ENCODE results near the gene SMIM43. TPM values are rescaled to one million over a fixed set of nuclear protein-coding genes. Genes with fewer than 3 reads are reported as not detected.
A peak's percentile ranks its signal among the peaks of the same experiment; 100 is the strongest.

SMIM43 gene
- total RNA-seq (not detected), polyA plus RNA-seq (not detected)
- long read RNA-seq, donor 1: 0 reads
- long read RNA-seq, donor 2: 0 reads

- Histone ChIP-seq H3K4me3 (ENCODE audit: low read length in 2 of 2) (peak within 1 kb of the TSS in 1 of 2 donors; percentile 9), H3K27me3 (ENCODE audit: control insufficient read depth in 1 of 2, insufficient read depth in 2 of 2, low read length in 1 of 2) (no peaks in the 10 kb centered on the region), H3K36me3 (ENCODE audit: control insufficient read depth in 1 of 2, insufficient read depth in 2 of 2, low read length in 1 of 2) (no peaks in the 10 kb centered on the region), H3K9me3 (ENCODE audit: control insufficient read depth, low read length) (no peaks in the 10 kb centered on the region), H3K4me1 (ENCODE audit: control insufficient read depth in 1 of 2, insufficient read depth in 2 of 2, low read length in 2 of 2) (no peaks in the 10 kb centered on the region), H3K27ac (ENCODE audit: low read depth in 1 of 2, low read length in 2 of 2) (no peak within 1 kb of the TSS)
- peak in 1 of 2 donors; percentile 42 for DNase-seq
- peak; percentile 12 for ATAC-seq (ENCODE audit: low FRiP score)
- intact Hi-C loops (cut with DNase I): no loop called here
- 1% methylated on average over 64 to 75 of the region's 75 CpGs for WGBS, 2 donors
Measured at GRCh38 chr4:121764702-121765367, at the start of gene SMIM43. Gene SMIM43 (minus strand): TSS chr4:121765164. CDS start chr4:121765105, 59 bp downstream.

- intact Hi-C loops (cut with DNase I): no loop called here
- H3K36me3 ChIP-seq (ENCODE audit: control insufficient read depth in 1 of 2, insufficient read depth in 2 of 2, low read length in 1 of 2): peaks cover 6 to 9% of the 10 kb centered on the region in 2 donors
- ATAC-seq (ENCODE audit: low FRiP score): no peak
- H3K9me3 ChIP-seq (ENCODE audit: control insufficient read depth, low read length): no peaks in the 10 kb centered on the region
- H3K27ac ChIP-seq (ENCODE audit: low read depth in 1 of 2, low read length in 2 of 2): no peak overlapping the region
- H3K27me3 ChIP-seq (ENCODE audit: control insufficient read depth in 1 of 2, insufficient read depth in 2 of 2, low read length in 1 of 2): no peaks in the 10 kb centered on the region
- H3K4me1 ChIP-seq (ENCODE audit: control insufficient read depth in 1 of 2, insufficient read depth in 2 of 2, low read length in 2 of 2): no peaks in the 10 kb centered on the region
- WGBS, 2 donors: 64 to 71% methylated on average over 2 of the region's 2 CpGs
- no peak for DNase-seq
- no peak overlapping the region for H3K4me3 ChIP-seq (ENCODE audit: low read length in 2 of 2)
Measured at GRCh38 chr4:121814756-121815155, 49.8 kb upstream of the SMIM43 start.

GRCh38 chr4:121811122-121811521 is 46.2 kb upstream of the SMIM43 start:
- Histone ChIP-seq H3K27ac (ENCODE audit: low read depth in 1 of 2, low read length in 2 of 2) (no peak overlapping the region), H3K27me3 (ENCODE audit: control insufficient read depth in 1 of 2, insufficient read depth in 2 of 2, low read length in 1 of 2) (no peaks in the 10 kb centered on the region), H3K9me3 (ENCODE audit: control insufficient read depth, low read length) (no peaks in the 10 kb centered on the region), H3K4me3 (ENCODE audit: low read length in 2 of 2) (no peak overlapping the region), H3K36me3 (ENCODE audit: control insufficient read depth in 1 of 2, insufficient read depth in 2 of 2, low read length in 1 of 2) (peaks cover 4 to 10% of the 10 kb centered on the region in 2 donors), H3K4me1 (ENCODE audit: control insufficient read depth in 1 of 2, insufficient read depth in 2 of 2, low read length in 2 of 2) (no peaks in the 10 kb centered on the region)
- DNase-seq: no peak
- no peak for ATAC-seq (ENCODE audit: low FRiP score)
- intact Hi-C loops (cut with DNase I): no loop called here

- Histone ChIP-seq H3K36me3 (ENCODE audit: control insufficient read depth in 1 of 2, insufficient read depth in 2 of 2, low read length in 1 of 2) (peaks cover 1 to 8% of the 10 kb centered on the region in 2 donors), H3K27ac (ENCODE audit: low read depth in 1 of 2, low read length in 2 of 2) (no peak overlapping the region), H3K9me3 (ENCODE audit: control insufficient read depth, low read length) (no peaks in the 10 kb centered on the region), H3K27me3 (ENCODE audit: control insufficient read depth in 1 of 2, insufficient read depth in 2 of 2, low read length in 1 of 2) (no peaks in the 10 kb centered on the region), H3K4me1 (ENCODE audit: control insufficient read depth in 1 of 2, insufficient read depth in 2 of 2, low read length in 2 of 2) (no peaks in the 10 kb centered on the region), H3K4me3 (ENCODE audit: low read length in 2 of 2) (no peak overlapping the region)
- no peak for DNase-seq
- no peak for ATAC-seq (ENCODE audit: low FRiP score)
- 81 to 82% methylated on average over 4 of the region's 4 CpGs for WGBS, 2 donors
- intact Hi-C loops (cut with DNase I): no loop called here
Measured at GRCh38 chr4:121806411-121806810, 41.4 kb upstream of the SMIM43 start.

GRCh38 chr4:121801715-121802075 is 36.7 kb upstream of the SMIM43 start:
- Histone ChIP-seq H3K4me3 (ENCODE audit: low read length in 2 of 2) (peak overlapping the region; percentile 59 to 69), H3K27me3 (ENCODE audit: control insufficient read depth in 1 of 2, insufficient read depth in 2 of 2, low read length in 1 of 2) (no peaks in the 10 kb centered on the region), H3K4me1 (ENCODE audit: control insufficient read depth in 1 of 2, insufficient read depth in 2 of 2, low read length in 2 of 2) (no peaks in the 10 kb centered on the region), H3K27ac (ENCODE audit: low read depth in 1 of 2, low read length in 2 of 2) (no peak overlapping the region), H3K9me3 (ENCODE audit: control insufficient read depth, low read length) (no peaks in the 10 kb centered on the region), H3K36me3 (ENCODE audit: control insufficient read depth in 1 of 2, insufficient read depth in 2 of 2, low read length in 1 of 2) (peaks cover 0 to 4% of the 10 kb centered on the region in 2 donors)
- 10 to 13% methylated on average over 4 of the region's 4 CpGs for WGBS, 2 donors
- intact Hi-C loops (cut with DNase I): loop anchor here in 1 of 2 donors (5.0 kb wide), 1 partner anchor 104 kb away; the partner anchor contains the start of gene ANXA5
- DNase-seq (no peak), ATAC-seq (ENCODE audit: low FRiP score) (no peak)

GRCh38 chr4:121800961-121801714 is 36.2 kb upstream of the SMIM43 start, which contains the start of gene EXOSC9:
Gene EXOSC9 (plus strand): TSS chr4:121801323. CDS start chr4:121801425, 102 bp downstream.
- peak; percentile 97 for ATAC-seq (ENCODE audit: low FRiP score)

GRCh38 chr4:121800638-121800960 is 35.6 kb upstream of the SMIM43 start:
- WGBS, 2 donors: 14 to 18% methylated on average over 8 of the region's 8 CpGs
- peak; percentile 30 for ATAC-seq (ENCODE audit: low FRiP score)
- H3K36me3 ChIP-seq (ENCODE audit: control insufficient read depth in 1 of 2, insufficient read depth in 2 of 2, low read length in 1 of 2): peaks cover 0 to 4% of the 10 kb centered on the region in 2 donors
- no peak for DNase-seq
- H3K27me3 ChIP-seq (ENCODE audit: control insufficient read depth in 1 of 2, insufficient read depth in 2 of 2, low read length in 1 of 2): no peaks in the 10 kb centered on the region
- no peaks in the 10 kb centered on the region for H3K4me1 ChIP-seq (ENCODE audit: control insufficient read depth in 1 of 2, insufficient read depth in 2 of 2, low read length in 2 of 2)
- intact Hi-C loops (cut with DNase I): loop anchor here in 1 of 2 donors (5.0 kb wide), 1 partner anchor 103 kb away; the partner anchor contains the start of gene ANXA5
- H3K9me3 ChIP-seq (ENCODE audit: control insufficient read depth, low read length): no peaks in the 10 kb centered on the region
- H3K27ac ChIP-seq (ENCODE audit: low read depth in 1 of 2, low read length in 2 of 2): peak overlapping the region; percentile 85 to 96
- peak overlapping the region; percentile 67 to 69 for H3K4me3 ChIP-seq (ENCODE audit: low read length in 2 of 2)

More at GRCh38 chr4:121800961-121801714, 36.2 kb upstream of the SMIM43 start, which contains the start of gene EXOSC9:
- Histone ChIP-seq H3K27ac (ENCODE audit: low read depth in 1 of 2, low read length in 2 of 2) (peak within 1 kb of the TSS; percentile 85 to 96), H3K9me3 (ENCODE audit: control insufficient read depth, low read length) (no peaks in the 10 kb centered on the region), H3K4me1 (ENCODE audit: control insufficient read depth in 1 of 2, insufficient read depth in 2 of 2, low read length in 2 of 2) (no peaks in the 10 kb centered on the region), H3K27me3 (ENCODE audit: control insufficient read depth in 1 of 2, insufficient read depth in 2 of 2, low read length in 1 of 2) (no peaks in the 10 kb centered on the region), H3K36me3 (ENCODE audit: control insufficient read depth in 1 of 2, insufficient read depth in 2 of 2, low read length in 1 of 2) (peaks cover 0 to 4% of the 10 kb centered on the region in 2 donors), H3K4me3 (ENCODE audit: low read length in 2 of 2) (peak within 1 kb of the TSS; percentile 67 to 69)
- peak; percentile 96 to 99 for DNase-seq
- intact Hi-C loops (cut with DNase I): loop anchor here in 1 of 2 donors (5.0 kb wide), 1 partner anchor 104 kb away; the partner anchor contains the start of gene ANXA5
- WGBS, 2 donors: 0% methylated on average over 48 of the region's 48 CpGs

- DNase-seq (no peak), ATAC-seq (ENCODE audit: low FRiP score) (no peak)
- Histone ChIP-seq H3K27me3 (ENCODE audit: control insufficient read depth in 1 of 2, insufficient read depth in 2 of 2, low read length in 1 of 2) (no peaks in the 10 kb centered on the region), H3K4me3 (ENCODE audit: low read length in 2 of 2) (peak overlapping the region in 1 of 2 donors; percentile 69), H3K4me1 (ENCODE audit: control insufficient read depth in 1 of 2, insufficient read depth in 2 of 2, low read length in 2 of 2) (no peaks in the 10 kb centered on the region), H3K27ac (ENCODE audit: low read depth in 1 of 2, low read length in 2 of 2) (peak overlapping the region in 1 of 2 donors; percentile 96), H3K36me3 (ENCODE audit: control insufficient read depth in 1 of 2, insufficient read depth in 2 of 2, low read length in 1 of 2) (peaks cover 0 to 4% of the 10 kb centered on the region in 2 donors), H3K9me3 (ENCODE audit: control insufficient read depth, low read length) (no peaks in the 10 kb centered on the region)
- WGBS, 2 donors: 82 to 89% methylated on average over 3 of the region's 3 CpGs
- intact Hi-C loops (cut with DNase I): loop anchor here in 1 of 2 donors (5.0 kb wide), 1 partner anchor 103 kb away; the partner anchor contains the start of gene ANXA5
Measured at GRCh38 chr4:121799867-121800501, 35.0 kb upstream of the SMIM43 start.
